Progenitor cell of endocrine pancreas (in vitro differentiated cells): ENCODE results near the gene SRRM2. TPM values are rescaled to one million over a fixed set of nuclear protein-coding genes. Genes with fewer than 3 reads are reported as not detected.

ENCODE experiments used
- DNase-seq: peaks from one replicate; pipeline ENCODE4 v3.0.0; 2021; ENCODE audit warnings: low spot score; ENCODE audit not compliant: unreplicated experiment
- H3K27ac Mint-ChIP-seq: 2 replicates; pipeline ENCODE4 v1.8.0; 2021; ENCODE audit warnings: mild to moderate bottlenecking, moderate library complexity, mixed read lengths
- H3K27me3 Mint-ChIP-seq: 2 replicates; pipeline ENCODE4 v1.8.0; 2021; ENCODE audit warnings: mixed read lengths
- H3K36me3 Mint-ChIP-seq: 2 replicates; pipeline ENCODE4 v1.8.0; 2022; ENCODE audit warnings: mixed read lengths; ENCODE audit not compliant: insufficient read depth
- H3K4me1 Mint-ChIP-seq: 2 replicates; pipeline ENCODE4 v1.8.0; 2021; ENCODE audit warnings: low read depth, mixed read lengths
- H3K4me3 Mint-ChIP-seq: 2 replicates; pipeline ENCODE4 v1.8.0; 2021; ENCODE audit warnings: low read depth, mild to moderate bottlenecking, moderate library complexity, mixed read lengths
- H3K9me3 Mint-ChIP-seq: 2 replicates; pipeline ENCODE4 v1.8.0; 2021; ENCODE audit warnings: low read depth, mixed read lengths
- CTCF ChIP-seq: fragments of 200-600 bp; sonication (generic); IDR thresholded peaks from one replicate; pipeline ENCODE4 v1.5.0; 2021; ENCODE audit warnings: antibody characterized with exemption, mild to moderate bottlenecking; ENCODE audit not compliant: unreplicated experiment
- total RNA-seq: library from RNA; stranded (reverse); gene quantifications from 2 replicates; pipeline ENCODE4 v1.2.1, GENCODE V29; 2021

The SRRM2 gene
- total RNA-seq, 1 donor from 2014 or later: 817 TPM

DNA sequence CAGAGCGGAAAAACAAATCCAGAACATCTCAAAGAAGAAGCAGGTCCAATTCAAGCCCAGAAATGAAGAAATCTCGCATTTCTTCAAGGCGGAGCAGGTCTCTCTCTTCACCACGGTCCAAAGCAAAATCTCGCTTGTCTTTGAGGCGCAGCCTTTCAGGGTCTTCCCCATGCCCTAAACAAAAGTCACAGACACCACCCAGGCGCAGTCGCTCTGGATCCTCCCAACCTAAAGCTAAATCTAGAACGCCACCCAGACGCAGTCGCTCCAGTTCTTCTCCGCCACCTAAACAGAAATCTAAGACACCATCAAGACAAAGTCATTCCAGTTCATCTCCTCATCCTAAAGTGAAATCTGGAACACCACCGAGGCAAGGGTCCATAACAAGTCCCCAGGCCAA, 10.3 kb downstream of the SRRM2 start:
- Mint-ChIP-seq H3K36me3 (peaks cover 92% of the 10 kb centered on the region), H3K4me1 (no peaks in the 10 kb centered on the region), H3K27me3 (no peaks in the 10 kb centered on the region), H3K9me3 (peaks cover 39% of the 10 kb centered on the region), H3K27ac (no peak overlapping the region), H3K4me3 (no peak overlapping the region)
- TF ChIP-seq CTCF: no peak
- DNase-seq: no peak

- no peak for TF ChIP-seq CTCF
- no peaks in the 10 kb centered on the region for H3K4me1 Mint-ChIP-seq
- no peak overlapping the region for H3K27ac Mint-ChIP-seq
- peaks cover 39% of the 10 kb centered on the region for H3K9me3 Mint-ChIP-seq
- H3K27me3 Mint-ChIP-seq: no peaks in the 10 kb centered on the region
- H3K4me3 Mint-ChIP-seq: no peak overlapping the region
- H3K36me3 Mint-ChIP-seq: peaks cover 93% of the 10 kb centered on the region
- DNase-seq: no peak
These were observed 10.7 kb downstream of the SRRM2 start for GRCh38 chr16:2763173-2763572.

DNA sequence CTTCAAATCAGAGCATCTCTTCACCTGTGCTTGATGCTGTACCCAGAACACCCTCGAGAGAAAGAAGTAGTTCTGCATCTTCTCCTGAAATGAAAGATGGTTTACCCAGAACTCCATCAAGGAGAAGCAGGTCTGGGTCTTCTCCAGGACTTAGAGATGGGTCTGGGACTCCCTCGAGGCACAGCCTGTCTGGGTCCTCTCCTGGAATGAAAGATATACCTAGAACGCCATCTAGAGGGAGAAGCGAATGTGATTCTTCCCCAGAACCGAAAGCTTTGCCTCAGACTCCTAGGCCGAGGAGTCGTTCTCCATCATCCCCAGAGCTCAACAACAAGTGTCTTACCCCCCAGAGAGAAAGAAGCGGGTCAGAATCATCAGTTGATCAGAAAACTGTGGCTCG, 12.3 kb downstream of the SRRM2 start:
- DNase-seq: no peak
- H3K27ac Mint-ChIP-seq: no peak overlapping the region
- H3K4me1 Mint-ChIP-seq: no peaks in the 10 kb centered on the region
- peaks cover 84% of the 10 kb centered on the region for H3K36me3 Mint-ChIP-seq
- no peaks in the 10 kb centered on the region for H3K27me3 Mint-ChIP-seq
- no peak for TF ChIP-seq CTCF
- H3K4me3 Mint-ChIP-seq: no peak overlapping the region
- H3K9me3 Mint-ChIP-seq: peaks cover 39% of the 10 kb centered on the region

DNA sequence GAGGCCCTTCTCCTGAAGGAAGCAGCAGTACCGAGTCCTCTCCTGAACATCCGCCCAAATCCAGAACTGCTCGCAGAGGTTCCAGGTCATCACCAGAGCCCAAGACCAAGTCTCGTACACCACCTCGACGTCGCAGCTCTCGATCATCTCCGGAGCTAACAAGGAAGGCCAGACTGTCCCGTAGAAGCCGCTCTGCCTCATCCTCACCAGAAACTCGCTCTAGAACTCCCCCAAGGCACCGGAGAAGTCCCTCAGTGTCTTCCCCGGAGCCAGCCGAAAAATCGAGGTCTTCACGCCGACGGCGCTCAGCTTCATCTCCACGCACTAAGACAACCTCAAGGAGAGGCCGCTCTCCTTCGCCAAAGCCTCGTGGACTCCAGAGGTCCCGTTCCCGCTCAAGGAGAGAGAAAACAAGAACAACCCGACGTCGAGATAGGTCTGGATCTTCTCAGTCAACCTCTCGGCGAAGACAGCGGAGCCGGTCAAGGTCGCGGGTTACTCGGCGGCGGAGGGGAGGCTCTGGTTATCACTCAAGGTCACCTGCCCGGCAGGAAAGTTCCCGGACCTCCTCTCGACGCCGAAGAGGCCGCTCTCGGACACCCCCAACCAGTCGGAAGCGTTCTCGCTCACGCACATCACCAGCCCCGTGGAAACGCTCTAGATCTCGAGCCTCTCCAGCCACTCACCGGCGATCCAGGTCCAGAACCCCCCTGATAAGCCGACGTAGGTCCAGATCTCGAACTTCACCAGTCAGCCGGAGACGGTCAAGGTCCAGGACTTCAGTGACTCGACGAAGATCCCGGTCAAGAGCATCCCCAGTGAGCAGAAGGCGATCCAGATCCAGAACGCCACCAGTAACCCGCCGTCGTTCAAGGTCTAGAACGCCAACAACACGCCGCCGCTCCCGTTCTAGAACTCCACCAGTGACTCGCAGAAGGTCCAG, 13.3 kb downstream of the SRRM2 start:
- Mint-ChIP-seq H3K4me1 (no peaks in the 10 kb centered on the region), H3K27ac (no peak overlapping the region), H3K27me3 (no peaks in the 10 kb centered on the region), H3K9me3 (peaks cover 37% of the 10 kb centered on the region), H3K4me3 (no peak overlapping the region), H3K36me3 (peaks cover 78% of the 10 kb centered on the region)
- DNase-seq: no peak
- TF ChIP-seq CTCF: no peak

DNA sequence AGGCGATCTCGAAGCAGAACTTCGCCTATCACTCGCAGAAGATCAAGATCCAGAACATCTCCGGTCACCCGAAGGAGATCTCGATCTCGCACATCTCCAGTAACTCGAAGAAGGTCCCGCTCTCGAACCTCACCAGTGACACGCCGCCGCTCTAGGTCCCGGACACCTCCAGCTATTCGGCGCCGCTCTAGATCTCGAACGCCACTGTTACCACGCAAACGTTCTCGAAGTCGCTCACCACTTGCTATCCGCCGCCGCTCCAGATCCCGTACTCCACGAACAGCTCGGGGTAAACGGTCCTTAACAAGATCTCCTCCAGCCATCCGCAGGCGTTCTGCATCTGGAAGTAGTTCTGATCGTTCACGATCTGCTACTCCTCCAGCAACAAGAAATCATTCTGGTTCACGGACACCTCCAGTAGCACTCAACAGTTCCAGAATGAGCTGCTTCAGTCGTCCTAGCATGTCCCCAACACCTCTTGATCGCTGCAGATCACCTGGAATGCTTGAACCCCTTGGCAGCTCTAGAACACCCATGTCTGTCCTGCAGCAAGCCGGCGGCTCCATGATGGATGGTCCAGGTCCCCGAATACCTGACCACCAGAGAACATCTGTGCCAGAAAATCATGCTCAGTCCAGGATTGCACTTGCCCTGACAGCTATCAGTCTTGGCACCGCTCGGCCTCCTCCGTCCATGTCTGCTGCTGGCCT, 14.1 kb downstream of the SRRM2 start:
- H3K4me1 Mint-ChIP-seq: no peaks in the 10 kb centered on the region
- peaks cover 69% of the 10 kb centered on the region for H3K36me3 Mint-ChIP-seq
- no peak for TF ChIP-seq CTCF
- no peak overlapping the region for H3K27ac Mint-ChIP-seq
- H3K9me3 Mint-ChIP-seq: peaks cover 28% of the 10 kb centered on the region
- H3K4me3 Mint-ChIP-seq: no peak overlapping the region
- no peak for DNase-seq
- H3K27me3 Mint-ChIP-seq: no peaks in the 10 kb centered on the region
